Measurements from ENCODE around the gene RXRA.

DNA sequence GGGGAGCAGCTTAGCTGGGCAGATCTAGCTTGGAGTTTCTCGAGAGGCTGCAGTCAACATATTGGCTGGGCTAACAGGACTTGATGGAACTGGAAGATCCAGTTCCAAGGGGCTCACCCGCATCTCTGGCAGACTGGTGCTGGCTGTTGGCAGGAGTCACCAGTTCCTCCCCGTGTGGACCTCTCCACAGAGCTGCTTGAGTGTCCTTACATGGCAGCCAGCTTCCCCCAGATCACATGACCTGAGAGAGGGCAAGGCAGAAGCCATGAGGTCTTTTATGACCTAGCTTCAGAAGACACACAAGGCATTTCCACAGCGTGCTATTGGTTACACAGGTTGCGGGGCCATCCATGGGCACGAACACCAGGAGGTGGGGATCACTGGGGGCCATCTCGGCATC is 26.4 kb upstream of the RXRA start:
- no peak for TF ChIP-seq SIN3A (IDR thresholded peaks at IDR 0.05; ENCODE audit: borderline replicate concordance, insufficient read depth, low read length)
- TF ChIP-seq POLR2AphosphoS5 (IDR thresholded peaks at IDR 0.05; ENCODE audit: low read depth, low read length), result no peak
- TF ChIP-seq TAF1 (IDR thresholded peaks at IDR 0.05; ENCODE audit: borderline replicate concordance, insufficient read depth, low read length), result no peak
- TF ChIP-seq REST (IDR thresholded peaks at IDR 0.05; ENCODE audit: insufficient read depth in 1 of 2, low read depth in 2 of 2, low read length in 2 of 2), result no peak
